K562 (cell line): ENCODE data around the gene HIVEP3. TPM values are rescaled to one million over a fixed set of nuclear protein-coding genes. Genes with fewer than 3 reads are reported as not detected.

Experiments used
- ATAC-seq: fragments of 200-7000 bp; cut with Tn5 transposase; 3 replicates; pipeline ENCODE4 v1.9.1; 2020; ENCODE audit warnings: moderate library complexity
- BruUV-seq: library from RNA; stranded (reverse); fragments of 400-500 nt; replicated peaks from 2 replicates; lab custom pipeline; 2021; lab: Mats Ljungman, UMichigan
- CTCF ChIA-PET: fragments of 300-600 bp; formaldehyde crosslinking; extraction: SDS; loops from one replicate; lab custom pipeline; 2021; ENCODE audit warnings: low intra/inter-chr PET ratio; lab: Yijun Ruan, JAX
- POLR2A ChIA-PET: fragments of 300-600, 350-650 bp; sonication (Branson Sonifier 250); formaldehyde crosslinking; extraction: SDS; loops from one replicate; lab custom pipeline; 2021; ENCODE audit warnings: antibody characterized with exemption, inconsistent platforms; lab: Yijun Ruan, JAX
- DNase-seq, 4 experiments: peaks; one replicate each; pipeline versions ENCODE4 v3.0.0 to v3.0.0-alpha.2; 2011 to 2018; ENCODE audit warnings: low spot score in 3 of 4, mixed read lengths in 3 of 4; ENCODE audit errors: extremely low read depth in 1 of 4
- FAIRE-seq: peaks from 2 replicates; lab custom pipeline; 2011; peaks lifted over from hg19 to GRCh38; lab: Jason Lieb, UNC
- H2AFZ ChIP-seq: 2 replicates; pipeline ENCODE4 v1.6.0; 2011; ENCODE audit warnings: low read depth, low read length, control low read depth, inconsistent platforms
- H3K27ac ChIP-seq: fragments of 200-600 bp; 3 replicates; pipeline ENCODE4 v1.8.0; 2011; ENCODE audit warnings: low read depth, mild to moderate bottlenecking, control low read depth, inconsistent platforms, low read length, moderate library complexity, mixed read lengths; ENCODE audit errors: extremely low read depth
- H3K27me3 ChIP-seq, 2 experiments: fragments of 300-600 bp in 1 of 2; 2 replicates in 1 of 2; 3 replicates in 1 of 2; pipeline versions ENCODE4 v1.6.0 to v1.8.0; 2011; ENCODE audit warnings: inconsistent platforms in 2 of 2, low read length in 2 of 2, mild to moderate bottlenecking in 1 of 2, mixed read lengths in 1 of 2, moderate library complexity in 1 of 2; ENCODE audit not compliant: control insufficient read depth in 2 of 2, insufficient read depth in 2 of 2
- H3K36me3 ChIP-seq: fragments of 300-600 bp; 3 replicates; pipeline ENCODE4 v1.8.0; 2011; ENCODE audit warnings: mild to moderate bottlenecking, low read length, inconsistent platforms; ENCODE audit not compliant: control insufficient read depth, insufficient read depth
- H3K4me1 ChIP-seq, 2 experiments: fragments of 200-600 bp in 1 of 2; replicated peaks in 1 of 2; 2 replicates in 1 of 2; 3 replicates in 1 of 2; pipeline versions ENCODE4 v1.5.1 to v1.8.0; 2011; ENCODE audit warnings: inconsistent platforms in 2 of 2, low read length in 2 of 2, mild to moderate bottlenecking in 1 of 2, mixed read lengths in 1 of 2, moderate library complexity in 1 of 2; ENCODE audit not compliant: control insufficient read depth in 2 of 2, insufficient read depth in 2 of 2
- H3K4me2 ChIP-seq: 2 replicates; pipeline ENCODE4 v1.6.1; 2011; ENCODE audit warnings: low read length, control low read depth, inconsistent platforms, mixed read lengths; ENCODE audit not compliant: insufficient read depth
- H3K4me3 ChIP-seq: fragments of 200-600 bp; sonication (generic), shearing (Covaris generic); 2 replicates; pipeline ENCODE4 v1.5.1; 2016; ENCODE audit warnings: control low read depth, inconsistent platforms
- H3K79me2 ChIP-seq: fragments of 200-600 bp; 3 replicates; pipeline ENCODE4 v1.8.0; 2011; ENCODE audit warnings: low read length, inconsistent platforms; ENCODE audit not compliant: control insufficient read depth, insufficient read depth
- H3K9ac ChIP-seq, 2 experiments: 2 replicates each; pipeline versions ENCODE4 v1.6.0 to v1.6.1; 2011; ENCODE audit warnings: low read depth in 2 of 2, low read length in 2 of 2, control low read depth in 1 of 2, inconsistent platforms in 1 of 2, mild to moderate bottlenecking in 1 of 2, mixed read lengths in 1 of 2; ENCODE audit not compliant: insufficient read depth in 1 of 2
- H3K9me1 ChIP-seq: one replicate; pipeline ENCODE4 v1.6.0; 2011; ENCODE audit warnings: inconsistent platforms, mild to moderate bottlenecking, low read length, moderate library complexity; ENCODE audit not compliant: control insufficient read depth, insufficient read depth
- H3K9me3 ChIP-seq: replicated peaks from 2 replicates; pipeline ENCODE4 v1.5.1; 2011; ENCODE audit warnings: low read depth, low read length, inconsistent platforms; ENCODE audit not compliant: control insufficient read depth, insufficient read depth
- H4K20me1 ChIP-seq: replicated peaks from 2 replicates; pipeline ENCODE4 v1.6.1; 2011; ENCODE audit warnings: low read length, inconsistent platforms, mixed read lengths; ENCODE audit not compliant: control insufficient read depth, insufficient read depth
- CREB1 ChIP-seq, 2 experiments: sonication (generic) in 1 of 2; formaldehyde crosslinking in 1 of 2; IDR thresholded peaks; 2 replicates each; pipeline versions ENCODE4 v1.6.1 to v1.8.0; 2012 to 2022; ENCODE audit warnings: inconsistent platforms in 1 of 2, mild to moderate bottlenecking in 1 of 2, missing genetic modification reagents in 1 of 2, moderate library complexity in 1 of 2
- ID3 ChIP-seq, 2 experiments: fragments of 250-450 bp in 1 of 2; fragments of 450-650 bp in 1 of 2; sonication (Bioruptor Pico) in 1 of 2; IDR thresholded peaks; 2 replicates each; pipeline versions ENCODE4 v1.6.1 to v1.8.0; 2016 to 2021; ENCODE audit warnings: mild to moderate bottlenecking in 2 of 2, moderate library complexity in 2 of 2, missing compliant biosample characterization in 1 of 2, missing genetic modification characterization in 1 of 2
- NKRF ChIP-seq: fragments of 450-650 bp; IDR thresholded peaks from 2 replicates; pipeline ENCODE4 v1.6.1; 2016; ENCODE audit warnings: borderline replicate concordance
- PBX2 ChIP-seq, 2 experiments: IDR thresholded peaks in 1 of 2; conservative IDR thresholded peaks in 1 of 2; 2 replicates each; pipeline ENCODE4 v1.6.1; 2016; ENCODE audit warnings: low read depth in 2 of 2, mild to moderate bottlenecking in 1 of 2, missing compliant biosample characterization in 1 of 2, missing genetic modification characterization in 1 of 2, moderate library complexity in 1 of 2
- SOX6 ChIP-seq: fragments of 450-650 bp; IDR thresholded peaks from 2 replicates; pipeline ENCODE4 v1.6.1; 2014; ENCODE audit warnings: mild to moderate bottlenecking
- SREBF1 ChIP-seq: fragments of 150-350 bp; IDR thresholded peaks from 2 replicates; pipeline ENCODE4 v1.6.1; 2014; ENCODE audit warnings: antibody characterized with exemption, low read depth, low read length, borderline replicate concordance
- U2AF2 ChIP-seq: fragments of 200-400 bp; formaldehyde crosslinking; optimal IDR thresholded peaks from 2 replicates; pipeline ENCODE3; 2017; ENCODE audit warnings: low read depth, mild to moderate bottlenecking, low read length
- ZC3H4 ChIP-seq: sonication (generic); formaldehyde crosslinking; IDR thresholded peaks from 2 replicates; pipeline ENCODE4 v1.9.0; 2021; ENCODE audit warnings: missing genetic modification reagents, borderline replicate concordance
- ZNF224 ChIP-seq: sonication (generic); formaldehyde crosslinking; IDR thresholded peaks from 2 replicates; pipeline ENCODE4 v1.8.0; 2022; ENCODE audit warnings: mild to moderate bottlenecking, missing genetic modification reagents
- ZNF23 ChIP-seq: fragments of 250-450 bp; sonication (Bioruptor Pico); IDR thresholded peaks from 2 replicates; pipeline ENCODE4 v1.4.0; 2020; ENCODE audit warnings: mild to moderate bottlenecking
- ZNF280B ChIP-seq: fragments of 250-450 bp; sonication (Bioruptor Pico); IDR thresholded peaks from 2 replicates; pipeline ENCODE4 v1.5.1; 2021; ENCODE audit warnings: mild to moderate bottlenecking
- ZNF76 ChIP-seq: fragments of 250-450 bp; sonication (Bioruptor Pico); IDR thresholded peaks from 2 replicates; pipeline ENCODE4 v1.4.0; 2020; ENCODE audit warnings: mild to moderate bottlenecking, moderate library complexity, borderline replicate concordance
- in situ Hi-C: fragments of 300-500 bp; cut with MboI; formaldehyde crosslinking; loops from 4 replicates; pipeline ENCODE4 v1.15.0; 2018; ENCODE audit warnings: inconsistent platforms, mixed read lengths
- intact Hi-C: fragments of 100-400 bp; cut with micrococcal nuclease; formaldehyde crosslinking; loops from 2 replicates; pipeline ENCODE4 v1.14.2; 2022
- polyA plus RNA-seq, 8 experiments: library from polyadenylated mRNA; depleted of rRNA in 4 of 8; stranded (reverse) in 5 of 8; unstranded in 3 of 8; fragments of >200 nt; fragmentation: Nextera tagmentation in 2 of 8; fragmentation: Illumina TruSeq in 1 of 8; extraction: Ambion mirVana in 2 of 8; extraction: Trizol in 1 of 8; gene quantifications; 2 replicates each; pipeline versions ENCODE4 v1.2.1 to v1.2.3, GENCODE V29; 2011 to 2014; ENCODE audit warnings: inconsistent platforms in 1 of 8, missing spikeins in 1 of 8
- total RNA-seq, 7 experiments: library from RNA; depleted of rRNA in 6 of 7; stranded (reverse); fragments of >200 nt in 6 of 7; fragmentation: Illumina TruSeq in 2 of 7; extraction: Trizol in 2 of 7; gene quantifications; 2 replicates each; pipeline versions ENCODE4 v1.2.1 to v1.2.3, GENCODE V29; 2011 to 2021; ENCODE audit warnings: low replicate concordance in 1 of 7
- TF ChIP-seq, protein P1 (sequence below): fragments of 250-450 bp; sonication (Bioruptor Pico); IDR thresholded peaks from 2 replicates; pipeline ENCODE4 v1.4.0; 2020; ENCODE audit warnings: mild to moderate bottlenecking

HIVEP3 gene
- total and polyA plus RNA-seq, 9 of the 15 experiments (the other 6 are each of a cell fraction or from before 2014, with no cell fraction given), result 0.09 to 0.58 (median 0.34) TPM; not detected in 1

GRCh38 chr1:41590331-41590730 lies 328.4 kb downstream of the HIVEP3 start:
- POLR2A ChIA-PET, result interaction anchor here (1.3 to 1.5 kb wide), 2 partner anchors 9 to 32 kb away, joined by 3 to 5 read pairs; no protein-coding TSS in a partner anchor
- in situ Hi-C loops, result no loop called here
- TF ChIP-seq, protein P1, sequence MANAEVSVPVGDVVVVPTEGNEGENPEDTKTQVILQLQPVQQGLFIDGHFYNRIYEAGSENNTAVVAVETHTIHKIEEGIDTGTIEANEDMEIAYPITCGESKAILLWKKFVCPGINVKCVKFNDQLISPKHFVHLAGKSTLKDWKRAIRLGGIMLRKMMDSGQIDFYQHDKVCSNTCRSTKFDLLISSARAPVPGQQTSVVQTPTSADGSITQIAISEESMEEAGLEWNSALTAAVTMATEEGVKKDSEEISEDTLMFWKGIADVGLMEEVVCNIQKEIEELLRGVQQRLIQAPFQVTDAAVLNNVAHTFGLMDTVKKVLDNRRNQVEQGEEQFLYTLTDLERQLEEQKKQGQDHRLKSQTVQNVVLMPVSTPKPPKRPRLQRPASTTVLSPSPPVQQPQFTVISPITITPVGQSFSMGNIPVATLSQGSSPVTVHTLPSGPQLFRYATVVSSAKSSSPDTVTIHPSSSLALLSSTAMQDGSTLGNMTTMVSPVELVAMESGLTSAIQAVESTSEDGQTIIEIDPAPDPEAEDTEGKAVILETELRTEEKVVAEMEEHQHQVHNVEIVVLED (CRISPR knock-in tag), result no peak
- TF ChIP-seq SOX6, result no peak
- no peak for TF ChIP-seq ZNF76
- no peak for TF ChIP-seq ZNF280B (CRISPR knock-in tag)
- no peak for TF ChIP-seq ID3 (CRISPR knock-in tag; IDR thresholded peaks at IDR 0.05)
- no peak for TF ChIP-seq ID3 (tag; IDR thresholded peaks at IDR 0.05)
- no peak for TF ChIP-seq ZNF224 (CRISPR knock-in tag)
- TF ChIP-seq ZC3H4 (CRISPR knock-in tag), result no peak
- TF ChIP-seq NKRF, result no peak
- no peak for TF ChIP-seq PBX2 (CRISPR knock-in tag; IDR thresholded peaks at IDR 0.05; ENCODE audit: low read depth)
- TF ChIP-seq PBX2 (tag; conservative IDR thresholded peaks at IDR 0.05; ENCODE audit: low read depth), result no peak
- no peak for TF ChIP-seq CREB1 (IDR thresholded peaks at IDR 0.05)
- TF ChIP-seq CREB1 (CRISPR knock-in tag; IDR thresholded peaks at IDR 0.05), result no peak
- TF ChIP-seq U2AF2, result no peak
- TF ChIP-seq ZNF23, result no peak
- TF ChIP-seq SREBF1, result no peak

More at GRCh38 chr1:41590331-41590730, 328.4 kb downstream of the HIVEP3 start:
- H3K4me3 ChIP-seq, result no peak overlapping the region
- no peak overlapping the region for H2AFZ ChIP-seq
- BruUV-seq, result no TSS peak
- H3K9me3 ChIP-seq, result no peaks in the 10 kb centered on the region
- intact Hi-C loops, result no loop called here
- H3K27ac ChIP-seq, result no peak overlapping the region
- CTCF ChIA-PET, result no interaction called here
- no peak overlapping the region for H3K9ac ChIP-seq
- no peaks in the 10 kb centered on the region; the same call in 1 of the 2 replicates for H4K20me1 ChIP-seq
- peaks cover 14 to 44% of the 10 kb centered on the region in 2 experiments; a peak in 4 of 5 replicates for H3K27me3 ChIP-seq
- FAIRE-seq, result no peak
- H3K4me2 ChIP-seq, result no peak overlapping the region
- DNase-seq, result no peak
- H3K36me3 ChIP-seq, result no peaks in the 10 kb centered on the region
- no peak for ATAC-seq
- H3K79me2 ChIP-seq, result no peaks in the 10 kb centered on the region
- H3K4me1 ChIP-seq, result no peaks in the 10 kb centered on the region
- no peaks in the 10 kb centered on the region for H3K9me1 ChIP-seq
